Stimulated activated CD4-positive, alpha-beta T cell treated with anti-CD3 and anti-CD28 coated beads, Interleukin-4, amount 100 ng/mL, for 4 hours (primary cell): ENCODE data around the gene WDR27.
A peak's percentile ranks its signal among the peaks of the same experiment; 100 is the strongest.

Source experiments
- DNase-seq, 2 experiments: peaks; one replicate each; pipeline ENCODE4 v3.0.0-alpha.2; 2020

The WDR27 gene

DNA sequence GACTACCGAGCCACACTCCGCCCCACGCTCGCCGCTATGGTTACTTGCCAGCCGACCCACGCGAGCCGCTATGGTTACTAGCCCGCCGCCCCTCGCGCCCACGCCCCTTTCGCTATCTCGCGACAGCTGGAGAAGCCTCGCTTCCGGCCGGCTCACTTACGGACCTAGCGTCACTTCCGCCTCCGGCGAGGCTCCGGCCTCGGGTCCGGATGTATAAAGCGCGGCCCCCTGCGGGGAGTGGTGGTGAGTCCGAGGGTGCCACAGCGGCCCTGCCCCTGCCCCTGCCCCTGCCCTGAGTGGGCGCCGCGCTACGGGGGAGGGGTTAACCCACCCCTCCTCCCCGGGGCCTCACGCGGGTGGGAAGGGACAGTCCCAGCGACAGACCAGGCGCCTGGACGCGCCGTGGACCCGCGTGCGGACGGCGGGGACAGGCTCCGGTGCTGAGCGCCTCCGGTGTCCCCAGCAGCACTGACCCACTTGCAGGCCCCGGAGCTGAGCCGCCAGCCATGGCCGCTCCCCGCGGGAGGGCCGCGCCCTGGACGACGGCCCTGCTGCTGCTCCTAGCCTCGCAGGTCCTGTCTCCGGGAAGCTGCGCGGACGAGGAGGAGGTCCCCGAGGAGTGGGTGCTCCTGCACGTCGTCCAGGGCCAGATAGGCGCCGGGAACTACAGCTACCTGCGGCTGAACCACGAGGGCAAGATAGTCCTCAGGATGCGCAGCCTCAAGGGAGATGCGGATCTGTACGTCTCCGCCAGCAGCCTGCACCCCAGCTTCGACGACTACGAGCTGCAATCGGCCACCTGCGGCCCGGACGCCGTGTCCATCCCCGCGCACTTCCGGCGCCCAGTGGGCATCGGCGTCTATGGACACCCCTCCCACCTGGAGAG, at the start of gene WDR27, which contains the start of gene C6orf120:
Gene WDR27, minus strand, starts transcription at position 76 of the 886 bp plus-strand sequence. CDS start 13,024 bp downstream, outside the sequence.
Gene C6orf120, plus strand, starts transcription at position 173 of the 886 bp plus-strand sequence. Its CDS starts 334 bp downstream, at position 507.
- peak; percentile 99 for DNase-seq

DNA sequence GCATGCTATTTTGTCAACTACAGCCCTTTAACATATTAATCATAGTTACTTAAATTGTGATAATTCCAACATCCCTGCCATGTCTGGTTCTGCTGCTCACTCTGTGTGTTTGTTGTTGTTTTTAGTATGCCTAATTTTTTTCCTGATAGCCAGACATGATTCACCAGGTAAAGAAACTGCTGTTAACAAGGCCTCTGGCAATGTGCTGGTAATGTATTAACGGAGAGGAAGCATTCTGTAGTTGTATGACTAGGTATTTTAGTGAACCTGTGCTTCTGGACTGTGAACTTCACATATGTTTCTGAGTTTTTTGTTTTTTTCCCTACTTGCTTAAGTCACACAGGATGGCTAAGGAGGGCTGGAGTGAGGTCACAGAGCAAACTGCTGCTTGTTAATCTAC, 44.7 kb upstream of the WDR27 start:
- no peak for DNase-seq

DNA sequence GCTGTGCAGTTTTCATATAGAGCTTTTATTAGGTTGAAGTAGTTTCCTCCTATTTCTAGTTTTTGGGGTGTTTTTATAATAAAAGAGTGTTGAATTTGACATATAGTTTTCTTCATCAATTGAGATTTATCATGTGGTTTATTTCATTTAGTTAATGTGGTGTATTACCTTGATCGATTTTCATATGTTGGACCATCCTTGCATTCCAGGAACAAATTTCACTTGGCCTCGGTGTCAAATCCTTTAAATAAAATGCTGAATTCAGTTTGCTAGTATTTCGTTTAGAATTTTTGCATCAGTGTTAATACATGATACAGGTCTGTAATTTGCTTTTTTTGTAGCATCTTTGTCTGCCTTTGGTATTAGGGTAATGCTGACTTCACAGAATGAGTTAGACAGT, 43.6 kb upstream of the WDR27 start:
- no peak for DNase-seq

DNA sequence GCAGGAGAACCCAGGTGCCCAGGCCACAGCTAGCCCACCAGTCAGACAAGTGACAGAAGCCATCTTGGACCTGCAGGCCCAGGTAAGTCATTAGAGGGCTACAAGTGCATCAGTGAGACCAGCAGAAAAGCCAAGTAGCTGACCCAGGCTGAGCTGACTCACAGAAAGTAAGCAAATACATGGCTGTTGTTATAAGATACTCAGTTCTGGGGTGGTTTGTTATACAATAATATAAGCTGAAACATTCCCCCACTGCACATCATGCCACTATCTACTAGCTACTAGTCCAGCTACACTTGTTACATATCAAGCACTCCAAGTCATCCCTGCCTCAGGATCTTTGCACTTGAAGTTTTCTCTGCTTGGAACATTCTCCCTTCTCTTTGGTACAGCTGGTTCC, 39.5 kb upstream of the WDR27 start:
- DNase-seq, result no peak

GRCh38 chr6:169738976-169739529, 37.2 kb upstream of the WDR27 start:
- no peak for DNase-seq

DNA sequence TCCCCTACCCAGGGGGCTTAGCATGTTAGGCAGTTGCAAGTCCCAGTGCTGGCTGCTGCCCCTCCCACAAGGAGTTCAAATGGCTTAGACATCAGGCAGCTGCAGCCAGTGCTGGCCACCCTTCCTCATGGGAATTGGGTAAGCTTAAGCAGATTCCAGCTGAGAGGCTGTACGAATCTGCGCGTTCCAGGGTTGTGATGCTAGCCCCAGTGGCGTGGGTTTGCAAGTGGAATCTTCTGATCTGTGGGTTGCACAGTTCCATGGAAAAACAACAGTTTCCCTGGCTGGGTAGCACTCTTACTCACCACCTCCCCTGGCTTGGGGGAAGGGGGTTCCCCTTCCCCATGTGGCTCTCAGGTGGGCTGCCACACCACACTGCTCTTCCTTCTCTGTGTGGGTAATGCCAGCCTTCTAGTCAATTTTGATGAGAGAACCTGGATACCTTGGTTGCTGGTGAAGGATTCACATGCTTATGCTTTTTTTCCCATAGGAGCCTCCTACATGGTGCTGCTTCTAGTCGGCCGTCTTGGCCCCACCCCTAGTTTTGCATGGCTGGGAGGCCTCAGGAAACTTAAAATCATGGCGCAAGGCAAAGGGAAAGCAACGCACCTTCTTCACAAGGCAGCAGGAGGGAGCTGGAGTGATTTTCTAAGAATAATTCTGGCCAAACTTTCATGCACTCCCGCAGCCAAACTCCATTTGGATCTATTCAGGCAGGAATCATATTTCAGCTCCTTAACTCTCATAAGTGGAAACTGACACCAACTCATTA, 36.6 kb upstream of the WDR27 start:
- DNase-seq, result no peak

DNA sequence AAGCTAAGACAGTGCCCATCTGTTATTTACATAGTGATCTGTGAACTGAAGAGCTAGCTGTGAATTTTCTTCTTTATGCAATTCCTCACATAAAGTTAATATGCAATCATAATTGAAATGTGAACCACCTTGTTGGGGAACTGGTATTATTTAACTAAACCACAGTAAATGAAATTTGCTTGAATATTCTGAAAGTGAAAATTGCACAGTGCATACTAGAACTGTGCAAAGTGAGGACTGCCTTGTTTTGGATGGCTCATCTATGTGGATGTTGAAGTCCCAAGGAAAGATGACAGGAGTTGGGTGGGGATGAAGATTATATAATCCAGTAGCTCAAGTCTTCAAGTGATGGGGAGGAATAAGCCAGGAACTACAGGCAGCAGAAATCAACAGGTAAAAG, 28.1 kb upstream of the WDR27 start:
- DNase-seq, result no peak

- no peak for DNase-seq
These were observed 25.1 kb upstream of the WDR27 start for GRCh38 chr6:169726963-169727362.

DNA sequence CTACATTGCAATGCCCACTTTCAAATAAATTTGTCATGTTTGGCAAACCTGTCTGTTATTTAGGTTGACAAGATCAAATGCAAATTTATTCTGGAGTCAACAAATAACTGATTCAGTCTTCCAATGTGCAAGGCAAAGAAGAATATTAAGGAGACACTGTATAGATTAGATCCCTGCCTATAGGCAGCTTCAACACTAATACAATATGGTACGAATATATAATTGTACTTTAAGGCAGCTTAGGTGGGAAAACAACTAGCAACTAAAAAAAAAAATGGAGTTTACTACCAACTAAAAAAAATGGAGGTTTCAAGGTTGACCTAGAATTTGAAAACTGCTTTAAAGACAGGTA, 24.2 kb upstream of the WDR27 start:
- DNase-seq, result no peak

- peak; percentile 5 to 9 for DNase-seq
These were observed 23.6 kb upstream of the WDR27 start for GRCh38 chr6:169725125-169726048.

- peak; percentile 73 to 84 for DNase-seq
These were observed 22.8 kb upstream of the WDR27 start, which contains the start of gene PHF10 for GRCh38 chr6:169724494-169725124. TSS of gene PHF10 (minus strand) at chr6:169724500. CDS start at chr6:169723931, 569 bp downstream.

GRCh38 chr6:169723991-169724493, 22.2 kb upstream of the WDR27 start:
- peak; percentile 19 to 55 for DNase-seq

DNA sequence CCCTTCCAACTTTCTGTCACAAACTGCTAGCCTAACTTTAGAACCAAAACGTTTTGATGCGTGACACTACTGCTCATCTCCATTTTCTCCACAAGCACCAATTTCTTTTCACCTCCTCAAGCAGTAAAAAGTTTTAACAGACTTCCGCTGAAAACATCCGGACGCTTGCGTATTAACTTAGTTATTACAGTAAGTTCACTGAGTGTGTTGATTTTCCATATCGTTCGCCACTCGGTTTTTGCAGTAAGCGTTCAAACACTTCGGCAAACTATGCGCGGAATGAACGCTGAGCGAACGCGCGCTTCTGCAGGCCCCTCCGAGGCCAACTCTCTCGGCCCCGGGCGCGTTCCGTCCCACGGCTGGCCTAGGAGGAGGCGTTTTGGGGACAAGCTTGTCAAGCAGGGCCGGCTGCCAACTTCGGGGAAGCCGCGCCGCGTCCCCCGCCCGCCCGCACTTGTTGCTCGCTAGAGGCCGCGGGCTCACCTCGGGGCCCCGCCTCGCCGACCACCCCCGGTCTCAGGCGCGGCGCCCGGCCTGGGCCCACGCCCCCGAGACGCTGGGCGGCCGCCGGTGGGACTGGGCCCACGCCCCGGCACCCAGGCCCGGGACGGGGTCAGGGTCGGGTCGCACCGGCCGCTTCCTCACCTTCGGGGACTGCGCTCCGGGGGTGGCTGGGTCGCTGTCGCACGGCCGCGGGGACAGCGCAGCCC, 21.5 kb upstream of the WDR27 start:
- peak; percentile 62 to 63 for DNase-seq

- DNase-seq, result peak in 1 of 2 experiments; percentile 7
These were observed 20.8 kb upstream of the WDR27 start for GRCh38 chr6:169722362-169723199.

GRCh38 chr6:169720207-169720855, 18.5 kb upstream of the WDR27 start:
- DNase-seq, result no peak

GRCh38 chr6:169719117-169719516, 17.3 kb upstream of the WDR27 start:
- DNase-seq, result no peak

DNA sequence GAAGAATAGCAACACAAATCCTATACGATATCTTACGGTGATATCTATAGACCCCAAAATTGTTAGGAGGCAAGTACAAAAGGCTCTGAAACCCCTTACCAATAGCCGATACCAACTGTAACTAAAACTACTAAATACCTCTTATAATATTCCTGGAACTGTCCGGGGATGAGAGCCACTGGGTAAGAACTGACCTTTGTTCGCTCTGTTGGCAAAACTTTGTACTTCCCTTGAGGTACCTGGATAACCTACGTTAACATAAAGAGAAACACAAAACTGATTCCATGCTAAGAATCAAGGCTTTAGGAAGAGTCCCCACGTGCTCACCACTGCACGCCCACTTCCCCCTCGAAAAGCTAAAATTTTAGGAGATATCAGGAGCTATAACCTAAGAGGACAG, 12.8 kb upstream of the WDR27 start:
- no peak for DNase-seq

DNA sequence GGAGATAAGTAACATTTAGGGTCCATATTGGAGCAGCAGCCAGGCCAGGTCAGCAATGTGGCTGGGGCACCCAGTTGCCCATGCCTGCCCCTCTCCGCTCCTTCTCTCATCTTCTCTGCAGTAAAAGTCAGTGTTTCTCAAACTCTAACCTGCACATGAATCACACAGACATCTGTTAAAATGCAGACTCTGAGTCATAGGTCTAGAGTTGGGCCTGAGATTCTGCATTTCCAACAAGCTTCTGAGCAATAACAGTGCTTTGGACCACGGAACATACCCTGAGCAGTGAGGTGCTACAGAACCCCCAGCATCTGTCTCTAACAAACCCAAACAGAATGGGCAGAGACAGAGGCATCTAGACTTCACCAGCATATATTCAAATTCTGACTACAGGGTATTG, 12.3 kb upstream of the WDR27 start:
- DNase-seq, result no peak

- no peak for DNase-seq
These were observed 8.2 kb upstream of the WDR27 start for GRCh38 chr6:169710009-169710408.
